Measurements from ENCODE around the gene PRR11. TPM values are rescaled to one million over a fixed set of nuclear protein-coding genes. Genes with fewer than 3 reads are reported as not detected.

Gene PRR11
- total and polyA plus RNA-seq, 2 experiments from 2014 or later: 5.9 to 15.0 TPM

- H3K9me3 ChIP-seq (ENCODE audit: low read depth): no peaks in the 10 kb centered on the region
- TF ChIP-seq EZH2 (IDR thresholded peaks at IDR 0.05; ENCODE audit: insufficient read depth, poor library complexity, severe bottlenecking) (no peak), EZH2phosphoT487 (IDR thresholded peaks at IDR 0.05; ENCODE audit: insufficient read depth, low read depth) (no peak)
- no peak overlapping the region for H3K9ac ChIP-seq
- H3K4me3 ChIP-seq: no peak overlapping the region
- H3K79me2 ChIP-seq (ENCODE audit: insufficient read depth): peaks cover 99% of the 10 kb centered on the region
- H3K9me2 ChIP-seq (ENCODE audit: insufficient read depth): no peaks in the 10 kb centered on the region
- no peak for DNase-seq
- H3K36me3 ChIP-seq (ENCODE audit: low read depth): no peaks in the 10 kb centered on the region
- no peaks in the 10 kb centered on the region for H4K20me1 ChIP-seq (ENCODE audit: insufficient read depth)
- no peak overlapping the region for H3K4me2 ChIP-seq (ENCODE audit: unreplicated experiment)
- H3K4me1 ChIP-seq (ENCODE audit: insufficient read depth): 0 out of 2 replicates have a peak, but pooled peaks cover 4% of the 10 kb centered on the region
- in situ Hi-C loops (cut with MboI): no loop called here
- H3K27ac ChIP-seq: no peak overlapping the region
- H3K27me3 ChIP-seq (replicated peaks; ENCODE audit: insufficient read depth): no peaks in the 10 kb centered on the region
- no peak overlapping the region for H2AFZ ChIP-seq
- no peaks in the 10 kb centered on the region for H3F3A ChIP-seq (ENCODE audit: insufficient read depth)
- WGBS, 2 experiments (ENCODE audit: low coverage in 1 of 2, low lambda C conversion rate in 2 of 2, missing lambda C conversion rate in 2 of 2): 100% methylated on average over 2 of the region's 2 CpGs
Measured at GRCh38 chr17:59161477-59161876, 5.9 kb downstream of the PRR11 start.

- H3K4me2 ChIP-seq (ENCODE audit: unreplicated experiment): no peak overlapping the region
- 0 out of 2 replicates have a peak, but pooled peaks cover 5% of the 10 kb centered on the region for H3K4me1 ChIP-seq (ENCODE audit: insufficient read depth)
- no peak overlapping the region for H3K27ac ChIP-seq
Measured at GRCh38 chr17:59165933-59166342, 10.4 kb downstream of the PRR11 start.

GRCh38 chr17:59167571-59168001 lies 12.0 kb downstream of the PRR11 start:
- Histone ChIP-seq H2AFZ (peak overlapping the region; percentile 62), H3F3A (ENCODE audit: insufficient read depth) (no peaks in the 10 kb centered on the region), H3K27ac (no peak overlapping the region), H3K79me2 (ENCODE audit: insufficient read depth) (peaks cover 64% of the 10 kb centered on the region), H3K9me3 (ENCODE audit: low read depth) (no peaks in the 10 kb centered on the region), H3K27me3 (replicated peaks; ENCODE audit: insufficient read depth) (no peaks in the 10 kb centered on the region), H3K4me3 (no peak overlapping the region), H3K4me1 (ENCODE audit: insufficient read depth) (0 out of 2 replicates have a peak, but pooled peaks cover 5% of the 10 kb centered on the region), H3K4me2 (ENCODE audit: unreplicated experiment) (no peak overlapping the region), H4K20me1 (ENCODE audit: insufficient read depth) (no peaks in the 10 kb centered on the region), H3K9me2 (ENCODE audit: insufficient read depth) (no peaks in the 10 kb centered on the region), H3K9ac (no peak overlapping the region), H3K36me3 (ENCODE audit: low read depth) (no peaks in the 10 kb centered on the region)
- WGBS, 2 experiments (ENCODE audit: low coverage in 1 of 2, low lambda C conversion rate in 2 of 2, missing lambda C conversion rate in 2 of 2): 39 to 43% methylated on average over 2 of the region's 2 CpGs
- in situ Hi-C loops (cut with MboI): no loop called here
- TF ChIP-seq EZH2phosphoT487 (IDR thresholded peaks at IDR 0.05; ENCODE audit: insufficient read depth, low read depth) (no peak), EZH2 (IDR thresholded peaks at IDR 0.05; ENCODE audit: insufficient read depth, poor library complexity, severe bottlenecking) (no peak)
- DNase-seq: no peak

More at GRCh38 chr17:59165933-59166342, 10.4 kb downstream of the PRR11 start:
- in situ Hi-C loops (cut with MboI): no loop called here
- Histone ChIP-seq H3K36me3 (ENCODE audit: low read depth) (no peaks in the 10 kb centered on the region), H3K9ac (no peak overlapping the region), H4K20me1 (ENCODE audit: insufficient read depth) (no peaks in the 10 kb centered on the region), H3K27me3 (replicated peaks; ENCODE audit: insufficient read depth) (no peaks in the 10 kb centered on the region), H3K79me2 (ENCODE audit: insufficient read depth) (peaks cover 81% of the 10 kb centered on the region), H3K9me3 (ENCODE audit: low read depth) (no peaks in the 10 kb centered on the region), H2AFZ (no peak overlapping the region), H3K9me2 (ENCODE audit: insufficient read depth) (no peaks in the 10 kb centered on the region), H3K4me3 (no peak overlapping the region), H3F3A (ENCODE audit: insufficient read depth) (no peaks in the 10 kb centered on the region)
- peak; percentile 52 for DNase-seq
- 96 to 98% methylated on average over 2 of the region's 2 CpGs for WGBS, 2 experiments (ENCODE audit: low coverage in 1 of 2, low lambda C conversion rate in 2 of 2, missing lambda C conversion rate in 2 of 2)
- TF ChIP-seq EZH2 (IDR thresholded peaks at IDR 0.05; ENCODE audit: insufficient read depth, poor library complexity, severe bottlenecking): no peak
- no peak for TF ChIP-seq EZH2phosphoT487 (IDR thresholded peaks at IDR 0.05; ENCODE audit: insufficient read depth, low read depth)

GRCh38 chr17:59172436-59173004 lies 17.0 kb downstream of the PRR11 start:
- Histone ChIP-seq H3F3A (ENCODE audit: insufficient read depth) (no peaks in the 10 kb centered on the region), H3K9me2 (ENCODE audit: insufficient read depth) (no peaks in the 10 kb centered on the region), H3K27me3 (replicated peaks; ENCODE audit: insufficient read depth) (no peaks in the 10 kb centered on the region), H3K27ac (no peak overlapping the region), H3K4me2 (ENCODE audit: unreplicated experiment) (no peak overlapping the region), H3K36me3 (ENCODE audit: low read depth) (no peaks in the 10 kb centered on the region; the same call in 1 of the 2 replicates), H3K9ac (no peak overlapping the region), H3K4me1 (ENCODE audit: insufficient read depth) (0 out of 2 replicates have a peak, but pooled peaks cover 4% of the 10 kb centered on the region), H3K79me2 (ENCODE audit: insufficient read depth) (peaks cover 17% of the 10 kb centered on the region), H3K4me3 (no peak overlapping the region), H4K20me1 (ENCODE audit: insufficient read depth) (no peaks in the 10 kb centered on the region), H3K9me3 (ENCODE audit: low read depth) (no peaks in the 10 kb centered on the region), H2AFZ (no peak overlapping the region)
- no peak for TF ChIP-seq EZH2 (IDR thresholded peaks at IDR 0.05; ENCODE audit: insufficient read depth, poor library complexity, severe bottlenecking)
- TF ChIP-seq EZH2phosphoT487 (IDR thresholded peaks at IDR 0.05; ENCODE audit: insufficient read depth, low read depth): no peak
- WGBS, 2 experiments (ENCODE audit: low coverage in 1 of 2, low lambda C conversion rate in 2 of 2, missing lambda C conversion rate in 2 of 2): 97 to 99% methylated on average over 14 to 17 of the region's 33 CpGs
- DNase-seq: no peak
- in situ Hi-C loops (cut with MboI): no loop called here
